ENCODE data around the gene HID1. TPM values are rescaled to one million over a fixed set of nuclear protein-coding genes. Genes with fewer than 3 reads are reported as not detected.

The HID1 gene
- total RNA-seq, 1 experiment from 2014 or later, result 12.7 TPM

- H3K79me2 ChIP-seq (ENCODE audit: insufficient read depth, low read length), result no peaks in the 10 kb centered on the region
- no peak overlapping the region for H3K18ac ChIP-seq (ENCODE audit: insufficient read length, low read depth, low read length)
- no peak for DNase-seq
- no peak overlapping the region for H3K27ac ChIP-seq (ENCODE audit: insufficient read length, low read depth, low read length)
- no peaks in the 10 kb centered on the region for H3K4me1 ChIP-seq (ENCODE audit: insufficient read depth, low read length)
- no peak overlapping the region for H3T11ph ChIP-seq (ENCODE audit: low read length)
- no peak overlapping the region for H3K4ac ChIP-seq (ENCODE audit: low read depth, low read length)
- H3K27me3 ChIP-seq (ENCODE audit: insufficient read depth, low read length), result no peaks in the 10 kb centered on the region
- no peak overlapping the region for H2AFZ ChIP-seq (ENCODE audit: low read length)
- H3K23ac ChIP-seq (ENCODE audit: insufficient read length, low read depth, low read length), result no peak overlapping the region
- no peak overlapping the region for H3K56ac ChIP-seq (ENCODE audit: insufficient read length, low read depth, low read length)
- Mint-ChIP-seq H3K36me3 (ENCODE audit: insufficient read depth in 1 of 3, low read depth in 3 of 3) (peaks cover 27 to 49% (median 47%) of the 10 kb centered on the region in 3 experiments; a peak in 6 of 7 replicates), H3K4me1 (no peaks in the 10 kb centered on the region), H3K9me3 (no peaks in the 10 kb centered on the region), H3K27me3 (ENCODE audit: low read depth) (no peaks in the 10 kb centered on the region), H3K4me3 (no peak overlapping the region), H3K27ac (no peak overlapping the region)
- no peak overlapping the region for H2AK5ac ChIP-seq (ENCODE audit: insufficient read length, low read length)
- H3K9ac ChIP-seq (ENCODE audit: extremely low read depth, insufficient read length, low read length), result no peak overlapping the region
- no peaks in the 10 kb centered on the region for H3K79me1 ChIP-seq (ENCODE audit: insufficient read depth, low read depth, low read length, poor library complexity, severe bottlenecking)
- no peak overlapping the region for H3K4me2 ChIP-seq (ENCODE audit: insufficient read depth, insufficient read length, low read length)
- H2BK20ac ChIP-seq (ENCODE audit: low read depth, low read length, poor library complexity, severe bottlenecking), result no peak overlapping the region
- WGBS (ENCODE audit: extremely low coverage, insufficient read length, low lambda C conversion rate), result no CpG with 5 or more reads among the region's 3 CpGs
- H2BK12ac ChIP-seq (ENCODE audit: insufficient read length, low read depth, low read length), result no peak overlapping the region
- H2BK5ac ChIP-seq (ENCODE audit: insufficient read length, low read length), result no peak overlapping the region
- H2BK120ac ChIP-seq (ENCODE audit: low read depth, low read length, poor library complexity, severe bottlenecking), result no peak overlapping the region
- no peak overlapping the region for H4K5ac ChIP-seq (ENCODE audit: insufficient read length, low read depth, low read length)
- H4K20me1 ChIP-seq (ENCODE audit: control insufficient read depth, insufficient read depth, insufficient read length), result no peaks in the 10 kb centered on the region
- TF ChIP-seq CTCF (conservative IDR thresholded peaks at IDR 0.05), result no peak
- H4K91ac ChIP-seq (ENCODE audit: insufficient read length, low read depth, low read length), result no peak overlapping the region
- no peaks in the 10 kb centered on the region for H3K23me2 ChIP-seq (ENCODE audit: insufficient read length, low read depth, low read length, poor library complexity, severe bottlenecking)
- no peaks in the 10 kb centered on the region for H3K9me3 ChIP-seq (ENCODE audit: control insufficient read depth, low read depth, low read length)
- H2BK15ac ChIP-seq (ENCODE audit: low read depth, low read length), result no peak overlapping the region
- H4K8ac ChIP-seq (replicated peaks; ENCODE audit: insufficient read length, low read depth, low read length), result no peak overlapping the region
- no peak overlapping the region for H3K14ac ChIP-seq (ENCODE audit: insufficient read depth, low read length)
These were observed 47.2 kb upstream of the HID1 start for GRCh38 chr17:75019710-75020109.

Measured in H9 (cell line).